Neuronal stem cell (in vitro differentiated cells): Measurements from ENCODE around the gene ZNF687.
A peak's percentile ranks its signal among the peaks of the same experiment; 100 is the strongest.
"Not testable (repeated sequence)": the region's sequence is repeated elsewhere in the genome, so short reads cannot be mapped to it uniquely, and the experiment has no call there.

Experiments
- DNase-seq: peaks from one replicate; pipeline ENCODE4 v3.0.0-alpha.2; 2013; ENCODE audit warnings: low spot score
- H2AFZ ChIP-seq: one replicate; pipeline ENCODE4 v1.6.1; 2013; ENCODE audit warnings: mild to moderate bottlenecking, low read length, inconsistent platforms
- H2AK5ac ChIP-seq: 2 replicates; pipeline ENCODE4 v1.6.1; 2013; ENCODE audit warnings: low read depth, mild to moderate bottlenecking, inconsistent platforms, low read length, moderate library complexity, mixed read lengths
- H2BK120ac ChIP-seq: 2 replicates; pipeline ENCODE4 v1.6.1; 2013; ENCODE audit warnings: low read depth, mild to moderate bottlenecking, inconsistent platforms, low read length, moderate library complexity, mixed read lengths
- H2BK12ac ChIP-seq: one replicate; pipeline ENCODE4 v1.6.1; 2013; ENCODE audit warnings: low read length, inconsistent platforms
- H2BK15ac ChIP-seq: 2 replicates; pipeline ENCODE4 v1.6.1; 2013; ENCODE audit warnings: mild to moderate bottlenecking, low read length, inconsistent platforms, mixed read lengths
- H2BK5ac ChIP-seq: one replicate; pipeline ENCODE4 v1.6.1; 2013; ENCODE audit warnings: inconsistent platforms, mild to moderate bottlenecking, low read length, moderate library complexity
- H3K14ac ChIP-seq: one replicate; pipeline ENCODE4 v1.6.1; 2013; ENCODE audit warnings: low read length, inconsistent platforms
- H3K18ac ChIP-seq: 2 replicates; pipeline ENCODE4 v1.6.1; 2013; ENCODE audit warnings: low read length, inconsistent platforms
- H3K23ac ChIP-seq: 2 replicates; pipeline ENCODE4 v1.6.1; 2013; ENCODE audit warnings: low read depth, mild to moderate bottlenecking, mixed read lengths, low read length, inconsistent platforms; ENCODE audit not compliant: poor library complexity
- H3K27ac ChIP-seq: replicated peaks from 3 replicates; pipeline ENCODE4 v1.5.1; 2013; ENCODE audit warnings: low read length, inconsistent platforms
- H3K27me3 ChIP-seq, 3 experiments: 2 replicates each; pipeline ENCODE4 v1.6.1; 2013; ENCODE audit warnings: low read length in 3 of 3, mild to moderate bottlenecking in 2 of 3, inconsistent platforms in 1 of 3, low read depth in 1 of 3, mixed read lengths in 1 of 3, moderate library complexity in 1 of 3; ENCODE audit not compliant: control insufficient read depth in 3 of 3, insufficient read depth in 3 of 3
- H3K36me3 ChIP-seq, 2 donors: replicated peaks in 1 of 2; 2 replicates each; pipeline ENCODE4 v1.6.1; 2013; ENCODE audit warnings: low read length in 2 of 2; ENCODE audit not compliant: control insufficient read depth in 2 of 2, insufficient read depth in 2 of 2
- H3K4ac ChIP-seq: 2 replicates; pipeline ENCODE4 v1.6.1; 2013; ENCODE audit warnings: inconsistent platforms, mild to moderate bottlenecking, low read length, moderate library complexity
- H3K4me1 ChIP-seq, 2 donors: 1 replicate in 1 of 2; 2 replicates in 1 of 2; pipeline ENCODE4 v1.6.1; 2013; ENCODE audit warnings: low read length in 2 of 2, low read depth in 1 of 2; ENCODE audit not compliant: control insufficient read depth in 2 of 2, insufficient read depth in 1 of 2
- H3K4me2 ChIP-seq: one replicate; pipeline ENCODE4 v1.6.1; 2013; ENCODE audit warnings: mild to moderate bottlenecking, low read length, inconsistent platforms; ENCODE audit not compliant: insufficient read depth, poor library complexity, severe bottlenecking
- H3K4me3 ChIP-seq, 2 donors: 2 replicates each; pipeline ENCODE4 v1.5.1; 2013; ENCODE audit warnings: low read length in 2 of 2, mild to moderate bottlenecking in 2 of 2, inconsistent platforms in 1 of 2, moderate library complexity in 1 of 2
- H3K79me1 ChIP-seq: one replicate; pipeline ENCODE4 v1.6.1; 2013; ENCODE audit warnings: low read depth, mild to moderate bottlenecking, inconsistent platforms, low read length, moderate library complexity
- H3K9ac ChIP-seq: one replicate; pipeline ENCODE4 v1.6.1; 2013; ENCODE audit warnings: mild to moderate bottlenecking, low read depth, low read length, inconsistent platforms; ENCODE audit not compliant: poor library complexity
- H3K9me3 ChIP-seq, 2 donors: replicated peaks in 1 of 2; 2 replicates each; pipeline versions ENCODE3 to v1.6.1; 2013; ENCODE audit warnings: low read length in 2 of 2, mild to moderate bottlenecking in 2 of 2, inconsistent platforms in 1 of 2, low read depth in 1 of 2, mixed read lengths in 1 of 2, moderate library complexity in 1 of 2; ENCODE audit not compliant: control insufficient read depth in 2 of 2, insufficient read depth in 1 of 2
- H4K8ac ChIP-seq: one replicate; pipeline ENCODE4 v1.6.1; 2013; ENCODE audit warnings: low read depth, mild to moderate bottlenecking, inconsistent platforms, low read length, moderate library complexity
- H4K91ac ChIP-seq: one replicate; pipeline ENCODE4 v1.6.1; 2013; ENCODE audit warnings: low read length, low read depth, mild to moderate bottlenecking, inconsistent platforms; ENCODE audit not compliant: poor library complexity
- WGBS, 2 donors: extraction: QIAGEN DNeasy Blood & Tissue Kit; methylation state at CpG; one replicate each; pipeline ENCODE4 v1.1.7; 2013; ENCODE audit warnings: missing lambda C conversion rate in 2 of 2, mixed read lengths in 1 of 2; ENCODE audit not compliant: insufficient read length in 2 of 2, insufficient replicate concordance in 1 of 2; ENCODE audit errors: extremely low coverage in 2 of 2; 5-methylcytosine and 5-hydroxymethylcytosine counted together

The ZNF687 gene

GRCh38 chr1:151267760-151268159, 14.3 kb upstream of the ZNF687 start:
- no peak overlapping the region for H3K18ac ChIP-seq

GRCh38 chr1:151273924-151274466, 8.1 kb upstream of the ZNF687 start:
- Histone ChIP-seq H2AK5ac (no peak overlapping the region), H3K79me1 (no peaks in the 10 kb centered on the region), H3K18ac (no peak overlapping the region), H3K4me2 (no peak overlapping the region), H2BK12ac (no peak overlapping the region), H3K4ac (no peak overlapping the region), H3K23ac (no peak overlapping the region), H4K91ac (no peak overlapping the region), H2BK5ac (no peak overlapping the region), H3K9me3 (no peaks in the 10 kb centered on the region), H2BK120ac (no peak overlapping the region), H2AFZ (no peak overlapping the region), H3K36me3 (peaks cover 2 to 13% of the 10 kb centered on the region in 2 donors), H4K8ac (no peak overlapping the region), H3K27ac (no peak overlapping the region), H3K4me3 (no peak overlapping the region), H3K27me3 (no peaks in the 10 kb centered on the region), H3K9ac (no peak overlapping the region), H2BK15ac (no peak overlapping the region), H3K4me1 (no peaks in the 10 kb centered on the region), H3K14ac (no peak overlapping the region)
- DNase-seq, result no peak
- WGBS, 2 donors, result no CpG with 5 or more reads among the region's 3 CpGs

More at GRCh38 chr1:151267760-151268159, 14.3 kb upstream of the ZNF687 start:
- H3K23ac ChIP-seq, result no peak overlapping the region
- no peak overlapping the region for H4K8ac ChIP-seq
- no peak overlapping the region for H3K27ac ChIP-seq
- no peaks in the 10 kb centered on the region for H3K79me1 ChIP-seq
- no peak overlapping the region for H2BK12ac ChIP-seq
- no peak overlapping the region for H3K4me2 ChIP-seq
- no peak overlapping the region for H2BK15ac ChIP-seq
- H3K14ac ChIP-seq, result no peak overlapping the region
- DNase-seq, result no peak
- H3K36me3 ChIP-seq, result peaks cover 28 to 72% of the 10 kb centered on the region in 2 donors
- H2BK120ac ChIP-seq, result no peak overlapping the region
- H3K4me3 ChIP-seq, result peak overlapping the region in 1 of 2 donors; percentile 30
- WGBS, 2 donors, result no CpG with 5 or more reads among the region's 4 CpGs
- H3K9me3 ChIP-seq, result no peaks in the 10 kb centered on the region
- H4K91ac ChIP-seq, result no peak overlapping the region
- H3K9ac ChIP-seq, result no peak overlapping the region
- H2AFZ ChIP-seq, result no peak overlapping the region
- no peak overlapping the region for H2AK5ac ChIP-seq
- H3K27me3 ChIP-seq, result no peaks in the 10 kb centered on the region
- no peak overlapping the region for H2BK5ac ChIP-seq
- H3K4ac ChIP-seq, result no peak overlapping the region
- no peaks in the 10 kb centered on the region for H3K4me1 ChIP-seq

GRCh38 chr1:151275341-151275740, 6.8 kb upstream of the ZNF687 start:
- not testable (repeated sequence) for H3K27me3 ChIP-seq, H2AK5ac ChIP-seq, H3K4me2 ChIP-seq, H2BK5ac ChIP-seq, H4K91ac ChIP-seq, H2BK15ac ChIP-seq, H2AFZ ChIP-seq, H3K9me3 ChIP-seq, H3K4me1 ChIP-seq, H3K4me3 ChIP-seq, H4K8ac ChIP-seq, DNase-seq, H3K4ac ChIP-seq, H3K36me3 ChIP-seq, H2BK12ac ChIP-seq, H3K18ac ChIP-seq, H3K23ac ChIP-seq, H3K27ac ChIP-seq, H2BK120ac ChIP-seq, H3K79me1 ChIP-seq, H3K9ac ChIP-seq, H3K14ac ChIP-seq
- no CpG with 5 or more reads among the region's 5 CpGs for WGBS, 2 donors

- no peak overlapping the region for H2AK5ac ChIP-seq
- no peak overlapping the region for H3K27ac ChIP-seq
- no peak overlapping the region for H3K4ac ChIP-seq
- H2BK5ac ChIP-seq, result no peak overlapping the region
- no peak overlapping the region for H4K8ac ChIP-seq
- H3K4me1 ChIP-seq, result no peaks in the 10 kb centered on the region
- no CpG with 5 or more reads among the region's 2 CpGs for WGBS, 2 donors
- H3K23ac ChIP-seq, result no peak overlapping the region
- no peaks in the 10 kb centered on the region for H3K9me3 ChIP-seq
- H4K91ac ChIP-seq, result no peak overlapping the region
- no peaks in the 10 kb centered on the region for H3K79me1 ChIP-seq
- H3K14ac ChIP-seq, result no peak overlapping the region
- H3K36me3 ChIP-seq, result no peaks in the 10 kb centered on the region
- no peak overlapping the region for H3K9ac ChIP-seq
- H2BK12ac ChIP-seq, result no peak overlapping the region
- no peak for DNase-seq
- no peak overlapping the region for H2BK15ac ChIP-seq
- no peak overlapping the region for H3K4me3 ChIP-seq
- no peak overlapping the region for H3K4me2 ChIP-seq
- H2AFZ ChIP-seq, result no peak overlapping the region
- no peak overlapping the region for H2BK120ac ChIP-seq
- H3K27me3 ChIP-seq, result no peaks in the 10 kb centered on the region
- no peak overlapping the region for H3K18ac ChIP-seq
Observed at GRCh38 chr1:151277249-151277648, 4.8 kb upstream of the ZNF687 start.
